ENCODE measurements around the gene DHX38.
"Not testable (repeated sequence)": the region's sequence is repeated elsewhere in the genome, so short reads cannot be mapped to it uniquely, and the experiment has no call there.

Gene DHX38

GRCh38 chr16:72051818-72052217 lies 41.8 kb upstream of the DHX38 start:
- CTCF ChIA-PET = no interaction called here

GRCh38 chr16:72054254-72054847 lies 39.3 kb upstream of the DHX38 start, which contains the start of gene HP:
HP (plus strand) TSS chr16:72054505; CDS start chr16:72054653, 148 bp downstream.
- DNase-seq (ENCODE audit: extremely low spot score); POLR2A ChIA-PET; CTCF ChIA-PET: not testable (repeated sequence)

More at GRCh38 chr16:72051818-72052217, 41.8 kb upstream of the DHX38 start:
- POLR2A ChIA-PET = no interaction called here
- no peak for DNase-seq (ENCODE audit: extremely low spot score)
- TF ChIP-seq PKNOX1 (IDR thresholded peaks at IDR 0.05) (no peak), HDGF (IDR thresholded peaks at IDR 0.05; ENCODE audit: borderline replicate concordance) (no peak), FOXM1 (IDR thresholded peaks at IDR 0.05; ENCODE audit: borderline replicate concordance) (no peak), FOXK2 (IDR thresholded peaks at IDR 0.05) (no peak), ZNF384 (IDR thresholded peaks at IDR 0.05) (no peak), SUZ12 (IDR thresholded peaks at IDR 0.05) (no peak), CTBP1 (IDR thresholded peaks at IDR 0.05; ENCODE audit: borderline replicate concordance) (no peak), ARNT (IDR thresholded peaks at IDR 0.05) (no peak), LEF1 (IDR thresholded peaks at IDR 0.05; ENCODE audit: borderline replicate concordance) (no peak), L3MBTL2 (conservative IDR thresholded peaks at IDR 0.05) (no peak), SP1 (IDR thresholded peaks at IDR 0.05) (no peak), TARDBP (IDR thresholded peaks at IDR 0.05) (no peak), ELF4 (IDR thresholded peaks at IDR 0.05) (no peak), BHLHE40 (IDR thresholded peaks at IDR 0.05; ENCODE audit: borderline replicate concordance) (no peak), NFRKB (IDR thresholded peaks at IDR 0.05) (no peak), FOXA1 (IDR thresholded peaks at IDR 0.05) (no peak)

- DNase-seq (ENCODE audit: extremely low spot score) = no peak
- TF ChIP-seq LEF1 (IDR thresholded peaks at IDR 0.05; ENCODE audit: borderline replicate concordance) (no peak), SP1 (IDR thresholded peaks at IDR 0.05) (no peak), SUZ12 (IDR thresholded peaks at IDR 0.05) (no peak), BHLHE40 (IDR thresholded peaks at IDR 0.05; ENCODE audit: borderline replicate concordance) (no peak), FOXK2 (IDR thresholded peaks at IDR 0.05) (no peak), TARDBP (IDR thresholded peaks at IDR 0.05) (no peak), L3MBTL2 (conservative IDR thresholded peaks at IDR 0.05) (no peak), CTBP1 (IDR thresholded peaks at IDR 0.05; ENCODE audit: borderline replicate concordance) (no peak), ARNT (IDR thresholded peaks at IDR 0.05) (no peak), ZNF384 (IDR thresholded peaks at IDR 0.05) (no peak), FOXM1 (IDR thresholded peaks at IDR 0.05; ENCODE audit: borderline replicate concordance) (no peak), ELF4 (IDR thresholded peaks at IDR 0.05) (no peak), PKNOX1 (IDR thresholded peaks at IDR 0.05) (no peak), NFRKB (IDR thresholded peaks at IDR 0.05) (no peak), HDGF (IDR thresholded peaks at IDR 0.05; ENCODE audit: borderline replicate concordance) (no peak), FOXA1 (IDR thresholded peaks at IDR 0.05) (no peak)
- ChIA-PET CTCF (interaction anchor here (1.1 kb wide), 1 partner anchor 11 kb away, joined by 4 read pairs; no protein-coding TSS in a partner anchor), POLR2A (no interaction called here)
These were observed 37.7 kb upstream of the DHX38 start for GRCh38 chr16:72055911-72056310.

- POLR2A ChIA-PET; DNase-seq (ENCODE audit: extremely low spot score); CTCF ChIA-PET: not testable (repeated sequence)
These were observed 36.3 kb upstream of the DHX38 start for GRCh38 chr16:72057313-72057712.

- CTCF ChIA-PET; DNase-seq (ENCODE audit: extremely low spot score); POLR2A ChIA-PET: not testable (repeated sequence)
These were observed 34.6 kb upstream of the DHX38 start for GRCh38 chr16:72059060-72059459.

GRCh38 chr16:72060405-72060804 lies 33.2 kb upstream of the DHX38 start:
- no peak for TF ChIP-seq TARDBP (IDR thresholded peaks at IDR 0.05)
- no peak for TF ChIP-seq LEF1 (IDR thresholded peaks at IDR 0.05; ENCODE audit: borderline replicate concordance)
- no peak for TF ChIP-seq PKNOX1 (IDR thresholded peaks at IDR 0.05)
- TF ChIP-seq ARNT (IDR thresholded peaks at IDR 0.05) = no peak
- TF ChIP-seq SP1 (IDR thresholded peaks at IDR 0.05) = no peak
- TF ChIP-seq HDGF (IDR thresholded peaks at IDR 0.05; ENCODE audit: borderline replicate concordance) = no peak
- no peak for TF ChIP-seq CTBP1 (IDR thresholded peaks at IDR 0.05; ENCODE audit: borderline replicate concordance)
- no peak for TF ChIP-seq ZNF384 (IDR thresholded peaks at IDR 0.05)
- no peak for TF ChIP-seq NFRKB (IDR thresholded peaks at IDR 0.05)
- TF ChIP-seq SUZ12 (IDR thresholded peaks at IDR 0.05) = no peak
- no peak for TF ChIP-seq ELF4 (IDR thresholded peaks at IDR 0.05)
- no peak for TF ChIP-seq L3MBTL2 (conservative IDR thresholded peaks at IDR 0.05)
- no peak for TF ChIP-seq FOXM1 (IDR thresholded peaks at IDR 0.05; ENCODE audit: borderline replicate concordance)
- TF ChIP-seq FOXA1 (IDR thresholded peaks at IDR 0.05) = no peak
- TF ChIP-seq FOXK2 (IDR thresholded peaks at IDR 0.05) = no peak
- CTCF ChIA-PET = no interaction called here
- POLR2A ChIA-PET = no interaction called here
- no peak for DNase-seq (ENCODE audit: extremely low spot score)

GRCh38 chr16:72061564-72061963 lies 32.1 kb upstream of the DHX38 start:
- TF ChIP-seq PKNOX1 (IDR thresholded peaks at IDR 0.05) (no peak), LEF1 (IDR thresholded peaks at IDR 0.05; ENCODE audit: borderline replicate concordance) (no peak), NFRKB (IDR thresholded peaks at IDR 0.05) (no peak), ZNF384 (IDR thresholded peaks at IDR 0.05) (no peak), HDGF (IDR thresholded peaks at IDR 0.05; ENCODE audit: borderline replicate concordance) (no peak), SUZ12 (IDR thresholded peaks at IDR 0.05) (no peak), CTBP1 (IDR thresholded peaks at IDR 0.05; ENCODE audit: borderline replicate concordance) (no peak), ELF4 (IDR thresholded peaks at IDR 0.05) (no peak), ARNT (IDR thresholded peaks at IDR 0.05) (no peak), FOXA1 (IDR thresholded peaks at IDR 0.05) (no peak), SP1 (IDR thresholded peaks at IDR 0.05) (no peak), FOXM1 (IDR thresholded peaks at IDR 0.05; ENCODE audit: borderline replicate concordance) (no peak), BHLHE40 (IDR thresholded peaks at IDR 0.05; ENCODE audit: borderline replicate concordance) (no peak), TARDBP (IDR thresholded peaks at IDR 0.05) (no peak), L3MBTL2 (conservative IDR thresholded peaks at IDR 0.05) (no peak), FOXK2 (IDR thresholded peaks at IDR 0.05) (no peak)
- ChIA-PET POLR2A (no interaction called here), CTCF (interaction anchor here (0.7 kb wide), 1 partner anchor 183 kb away, joined by 3 read pairs; no protein-coding TSS in a partner anchor)
- DNase-seq (ENCODE audit: extremely low spot score) = no peak
